HEK293T (cell line): Measurements from ENCODE around the gene AP4S1.

Experiments used
- ELF4 ChIP-seq: fragments of 450-650 bp; IDR thresholded peaks from 2 replicates; pipeline ENCODE4 v1.6.1; 2017; ENCODE audit warnings: antibody characterized with exemption
- L3MBTL2 ChIP-seq: fragments of 450-650 bp; conservative IDR thresholded peaks from 2 replicates; pipeline ENCODE4 v1.6.1; 2016; ENCODE audit warnings: mild to moderate bottlenecking

DNA sequence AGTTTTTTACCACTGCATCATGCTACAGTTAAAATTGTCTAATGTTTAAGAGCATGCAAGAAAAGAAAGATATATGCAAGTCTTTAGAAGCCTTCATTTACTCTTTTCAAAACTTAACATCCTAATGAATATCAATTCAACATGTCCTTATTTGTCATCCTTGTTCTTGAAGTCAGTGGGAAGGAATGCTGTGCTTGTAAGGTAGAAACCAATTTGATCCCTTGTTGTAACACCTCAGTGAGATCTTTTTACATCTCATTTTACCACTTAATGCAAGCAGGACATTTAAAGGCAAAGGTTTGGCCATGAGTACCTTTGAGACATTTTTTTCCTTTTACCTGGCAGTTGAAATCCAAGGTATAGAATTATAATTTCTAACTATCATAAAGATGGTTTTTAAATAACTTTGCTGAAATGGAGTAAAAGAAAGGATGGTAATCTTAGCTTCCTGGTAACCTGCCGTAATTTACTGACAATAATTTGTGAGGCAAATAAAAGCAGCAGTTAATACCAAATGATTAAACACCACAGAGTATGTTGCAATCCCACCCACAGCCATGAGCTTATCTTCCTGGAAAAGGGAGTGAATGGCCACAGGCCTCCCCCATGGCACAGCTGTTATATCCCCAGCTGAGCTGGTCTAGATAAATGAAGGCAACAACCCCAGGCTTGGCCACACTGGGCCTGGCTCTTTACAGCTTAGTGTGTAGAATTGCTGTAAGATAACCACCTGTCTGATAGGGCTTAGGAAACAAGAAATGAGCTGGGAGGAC is 33.9 kb downstream of the AP4S1 start:
- TF ChIP-seq L3MBTL2 (no peak), ELF4 (no peak)
